OCI-LY7 (cell line): ENCODE data around the gene SLC6A19. TPM values are rescaled to one million over a fixed set of nuclear protein-coding genes. Genes with fewer than 3 reads are reported as not detected.

Experiments used
- BruUV-seq: library from RNA; stranded (reverse); fragments of 400-500 nt; replicated peaks from 2 replicates; lab custom pipeline; 2021; lab: Mats Ljungman, UMichigan
- CTCF ChIA-PET: fragments of 300-600 bp; sonication (Branson Sonifier 250); formaldehyde crosslinking; loops from one replicate; lab custom pipeline; 2022; ENCODE audit warnings: antibody characterized with exemption; ENCODE audit not compliant: unreplicated experiment; lab: Charles Lee
- POLR2A ChIA-PET: fragments of 300-600 bp; sonication (Branson Sonifier 250); formaldehyde crosslinking; loops from one replicate; lab custom pipeline; 2022; ENCODE audit warnings: antibody characterized with exemption; lab: Charles Lee
- DNase-seq: peaks from one replicate; pipeline ENCODE4 v3.0.0-alpha.2; 2015; ENCODE audit warnings: low spot score
- H2AFZ ChIP-seq: fragments of 200-600 bp; sonication (generic), shearing (Covaris generic); 2 replicates; pipeline ENCODE4 v1.6.1; 2014; ENCODE audit warnings: mild to moderate bottlenecking, antibody characterized with exemption, low read length, moderate library complexity
- H3K27ac ChIP-seq: fragments of 200-600 bp; sonication (generic); 2 replicates; pipeline ENCODE4 v1.5.1; 2014; ENCODE audit warnings: mixed run types, low read depth, mild to moderate bottlenecking, moderate library complexity, low read length, inconsistent platforms; ENCODE audit not compliant: poor library complexity, severe bottlenecking
- H3K36me3 ChIP-seq: fragments of 200-600 bp; sonication (generic); 2 replicates; pipeline ENCODE4 v1.6.1; 2014; ENCODE audit warnings: mild to moderate bottlenecking, antibody characterized with exemption, low read length, moderate library complexity, mixed read lengths; ENCODE audit not compliant: insufficient read depth
- H3K4me1 ChIP-seq: fragments of 200-600 bp; sonication (generic); 2 replicates; pipeline ENCODE4 v1.5.1; 2014; ENCODE audit warnings: mild to moderate bottlenecking, low read length; ENCODE audit not compliant: insufficient read depth, poor library complexity, severe bottlenecking
- H3K4me2 ChIP-seq: fragments of 200-600 bp; sonication (generic); 2 replicates; pipeline ENCODE4 v1.6.1; 2014; ENCODE audit warnings: mild to moderate bottlenecking, low read length
- H3K4me3 ChIP-seq: fragments of 200-600 bp; sonication (generic); 2 replicates; pipeline ENCODE4 v1.5.1; 2014; ENCODE audit warnings: mild to moderate bottlenecking, low read depth, low read length; ENCODE audit not compliant: poor library complexity, severe bottlenecking
- H3K79me2 ChIP-seq: fragments of 200-600 bp; sonication (generic); 2 replicates; pipeline ENCODE4 v1.6.1; 2016; ENCODE audit warnings: low read depth, mild to moderate bottlenecking, low read length, moderate library complexity, mixed read lengths; ENCODE audit not compliant: insufficient read depth
- H3K9me2 ChIP-seq: fragments of 200-600 bp; sonication (generic); 2 replicates; pipeline ENCODE4 v1.6.1; 2016; ENCODE audit warnings: mild to moderate bottlenecking, low read length, mixed read lengths; ENCODE audit not compliant: insufficient read depth
- H3K9me3 ChIP-seq: fragments of 200-600 bp; sonication (generic); 2 replicates; pipeline ENCODE4 v1.6.1; 2014; ENCODE audit warnings: mild to moderate bottlenecking, mixed run types, low read length, mixed read lengths
- H4K20me1 ChIP-seq: fragments of 200-600 bp; sonication (generic); 2 replicates; pipeline ENCODE4 v1.6.1; 2014; ENCODE audit warnings: mild to moderate bottlenecking, antibody characterized with exemption, low read length, moderate library complexity, mixed read lengths; ENCODE audit not compliant: insufficient read depth
- CTCF ChIP-seq: fragments of 200-600 bp; sonication (generic); conservative IDR thresholded peaks from 2 replicates; pipeline ENCODE4 v1.5.1; 2014; ENCODE audit warnings: mild to moderate bottlenecking, antibody characterized with exemption, low read length, moderate library complexity, mixed read lengths
- EZH2phosphoT487 ChIP-seq: fragments of 200-600 bp; sonication (generic); IDR thresholded peaks from 2 replicates; pipeline ENCODE4 v1.6.1; 2018; ENCODE audit warnings: low read depth, borderline replicate concordance, mild to moderate bottlenecking, mixed run types, antibody characterized with exemption, low read length, moderate library complexity, mixed read lengths
- intact Hi-C: fragments of 100-400 bp; cut with micrococcal nuclease; formaldehyde crosslinking; loops from one replicate; pipeline ENCODE4 v1.10.0; 2022; ENCODE audit not compliant: unreplicated experiment
- total RNA-seq, 2 experiments: library from RNA; depleted of rRNA in 1 of 2; stranded (reverse); fragments of >200 nt in 1 of 2; shearing (Covaris generic) in 1 of 2; gene quantifications; 2 replicates each; pipeline ENCODE4 v1.2.3, GENCODE V29; 2014 to 2022

Gene SLC6A19
- total RNA-seq, 2 experiments from 2014 or later: not detected

GRCh38 chr5:1205255-1206180, 4.1 kb downstream of the SLC6A19 start:
- Histone ChIP-seq H3K79me2 (no peaks in the 10 kb centered on the region), H3K9me2 (no peaks in the 10 kb centered on the region), H3K4me3 (no peak overlapping the region), H2AFZ (no peak overlapping the region), H3K4me2 (no peak overlapping the region), H3K4me1 (no peaks in the 10 kb centered on the region), H3K36me3 (no peaks in the 10 kb centered on the region), H3K27ac (no peak overlapping the region), H4K20me1 (no peaks in the 10 kb centered on the region), H3K9me3 (no peaks in the 10 kb centered on the region)
- CTCF ChIA-PET: interaction anchor here (0.6 kb wide), 1 partner anchor 72 kb away, joined by 3 read pairs; no protein-coding TSS in a partner anchor
- BruUV-seq: no TSS peak
- intact Hi-C loops: no loop called here
- POLR2A ChIA-PET: no interaction called here
- TF ChIP-seq EZH2phosphoT487 (no peak), CTCF (no peak)
- DNase-seq: no peak

DNA sequence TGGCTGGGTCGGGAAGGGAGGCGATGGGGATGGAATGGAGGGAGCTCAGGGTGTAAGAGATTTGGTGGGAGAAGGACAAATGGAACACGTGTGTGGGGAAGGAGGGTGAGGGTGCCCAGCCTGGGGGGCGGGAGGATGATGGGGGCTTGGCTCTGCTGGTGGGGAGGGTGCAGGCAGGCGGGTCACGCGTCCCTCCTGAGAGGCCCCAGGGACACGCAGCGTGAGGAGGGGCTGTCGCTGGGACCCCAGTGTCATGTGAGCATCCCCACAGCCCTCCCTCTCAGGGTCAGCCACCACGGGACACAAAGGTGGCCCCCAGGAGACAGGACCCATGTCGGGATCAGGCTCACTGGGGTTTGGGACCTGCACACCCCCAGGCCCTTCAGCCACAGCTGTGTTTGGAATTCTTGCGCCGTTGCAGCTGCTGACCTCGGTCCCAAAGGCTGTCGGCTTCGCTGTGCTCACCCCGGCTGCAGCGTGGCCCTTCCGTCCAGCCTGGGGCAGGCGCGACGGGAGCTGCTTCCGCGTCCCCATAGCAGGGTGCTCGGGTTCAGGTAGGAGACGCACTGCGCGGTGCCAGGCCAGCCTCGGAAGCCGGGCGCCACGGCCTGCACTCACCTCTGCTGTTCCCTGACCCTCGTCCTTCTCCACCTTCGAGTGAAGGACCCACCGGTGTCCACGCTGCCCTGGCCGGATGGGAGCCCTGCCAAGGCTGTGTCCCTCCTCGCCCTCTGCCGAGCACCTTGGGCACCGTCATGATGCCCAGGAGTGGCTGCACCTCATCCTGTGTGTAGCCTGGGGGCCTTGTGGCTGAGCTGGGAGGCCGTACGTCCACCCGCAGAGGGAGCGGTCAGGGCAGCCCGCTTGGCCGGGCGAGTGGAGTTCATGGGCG, 5.4 kb downstream of the SLC6A19 start:
- Histone ChIP-seq H3K36me3 (no peaks in the 10 kb centered on the region), H3K4me1 (no peaks in the 10 kb centered on the region), H3K4me2 (no peak overlapping the region), H4K20me1 (no peaks in the 10 kb centered on the region), H3K4me3 (no peak overlapping the region), H3K9me2 (no peaks in the 10 kb centered on the region), H3K27ac (no peak overlapping the region), H3K79me2 (no peaks in the 10 kb centered on the region), H3K9me3 (no peaks in the 10 kb centered on the region), H2AFZ (no peak overlapping the region)
- intact Hi-C loops: no loop called here
- no TSS peak for BruUV-seq
- no peak for DNase-seq
- TF ChIP-seq CTCF (no peak), EZH2phosphoT487 (no peak)
- ChIA-PET POLR2A (no interaction called here), CTCF (interaction anchor here (0.7 kb wide), 1 partner anchor 486 kb away, joined by 3 read pairs; no protein-coding TSS in a partner anchor)
